ENCODE data around the gene WNT8B. TPM values are rescaled to one million over a fixed set of nuclear protein-coding genes. Genes with fewer than 3 reads are reported as not detected.

The WNT8B gene
- total RNA-seq, 5 donors from 2014 or later (not counting 1 experiment from before 2014, with no cell fraction given) = 0.20 to 0.23 TPM; not detected in 3

DNA sequence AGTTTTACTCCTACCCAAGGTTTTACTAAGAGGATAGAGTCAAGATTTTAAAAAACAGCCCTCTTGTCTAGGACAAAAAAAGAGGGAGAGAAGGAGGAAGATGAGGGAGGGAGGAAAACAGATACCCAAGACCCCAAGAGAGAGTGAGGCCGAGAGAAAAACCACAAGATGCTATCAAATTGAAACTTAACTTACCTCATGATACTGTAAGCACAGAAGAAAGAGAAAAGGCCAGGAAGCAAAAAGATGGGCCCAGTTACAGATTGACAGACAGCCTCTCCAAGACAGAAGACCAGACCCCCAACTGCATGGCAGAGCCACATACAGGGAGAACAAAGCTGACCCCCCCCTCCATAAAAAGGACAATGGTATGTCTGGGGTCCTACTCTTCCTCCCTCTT is 45.5 kb downstream of the WNT8B start:
- no peak overlapping the region for H3K4me3 ChIP-seq (ENCODE audit: control insufficient read depth in 1 of 2, extremely low read depth in 1 of 2, low read length in 1 of 2)
- peaks cover 3 to 34% of the 10 kb centered on the region in 2 donors for H3K36me3 ChIP-seq (ENCODE audit: control insufficient read depth in 2 of 2, extremely low read depth in 1 of 2, insufficient read depth in 1 of 2, low read length in 1 of 2)
- DNase-seq = no peak
- Mint-ChIP-seq H3K9me3 (no peaks in the 10 kb centered on the region), H3K27ac (peak overlapping the region; percentile 89 to 90), H3K36me3 (peaks cover 40% of the 10 kb centered on the region), H3K4me1 (peaks cover 66 to 73% (median 71%) of the 10 kb centered on the region in 3 donors), H3K27me3 (no peaks in the 10 kb centered on the region), H3K4me3 (peak overlapping the region in 2 of 3 donors; percentile 1 to 70)
- ATAC-seq (replicated peaks in 1 of 4) = no peak
- peak overlapping the region; percentile 66 for H3K27ac ChIP-seq (ENCODE audit: low read length)
- POLR2A ChIA-PET = interaction anchor here in 1 of 2 donors (1.3 kb wide), 1 partner anchor 10 kb away, joined by 3 read pairs; no protein-coding TSS in a partner anchor
- no CpG with 5 or more reads among the region's 1 CpG for WGBS (ENCODE audit: insufficient coverage)
- CTCF ChIA-PET = interaction anchor here (0.6 to 4.2 kb wide), 32 partner anchors 9 to 663 kb away, joined by 3 to 61 read pairs (median 5); partner anchors contain the start of genes HIF1AN (in 1 of the 2), NDUFB8 (in 1 of the 2) and SCD (in 1 of the 2)
- peaks cover 36 to 50% of the 10 kb centered on the region in 2 experiments for H3K4me1 ChIP-seq (ENCODE audit: control insufficient read depth in 1 of 2, extremely low read depth in 1 of 2, insufficient read depth in 2 of 2, low read length in 2 of 2)
- H3K27me3 ChIP-seq (replicated peaks in 1 of 2; ENCODE audit: control insufficient read depth in 2 of 2, extremely low read depth in 1 of 2, insufficient read depth in 2 of 2, low read length in 1 of 2) = no peaks in the 10 kb centered on the region
- no peaks in the 10 kb centered on the region for H3K9me3 ChIP-seq

DNA sequence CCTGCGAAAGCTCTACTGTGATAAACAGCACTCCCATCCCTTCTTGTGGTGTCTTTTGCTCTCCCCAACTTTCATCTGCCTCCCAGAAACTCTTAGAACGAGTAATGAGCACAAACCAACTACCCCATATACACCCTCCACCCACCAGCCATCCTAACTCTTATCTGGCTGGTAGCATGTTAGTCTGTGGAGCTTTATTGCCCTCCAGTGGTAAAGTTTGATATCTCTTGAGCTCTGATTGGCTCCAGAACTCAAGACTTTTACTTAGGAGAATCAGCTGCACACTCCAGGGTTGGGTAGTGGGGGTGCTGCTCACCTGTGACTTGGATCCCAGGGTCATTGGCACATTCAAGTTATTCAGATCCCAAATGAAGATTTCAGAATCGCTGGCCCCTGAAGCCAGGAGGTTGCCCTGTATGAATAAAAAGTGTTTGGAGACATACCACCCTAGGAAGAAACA is 45.9 kb downstream of the WNT8B start:
- ATAC-seq (replicated peaks in 1 of 4) (peak; percentile 53 to 68 (median 61)), DNase-seq (peak in 25 of 35 experiments; percentile 5 to 84 (median 33))
- Mint-ChIP-seq H3K27me3 (no peaks in the 10 kb centered on the region), H3K27ac (peak overlapping the region; percentile 89 to 90), H3K4me3 (peak overlapping the region; percentile 25 to 70 (median 37)), H3K36me3 (peaks cover 39% of the 10 kb centered on the region), H3K4me1 (peaks cover 66 to 73% (median 71%) of the 10 kb centered on the region in 3 donors), H3K9me3 (no peaks in the 10 kb centered on the region)
- Histone ChIP-seq H3K4me1 (ENCODE audit: control insufficient read depth in 1 of 2, extremely low read depth in 1 of 2, insufficient read depth in 2 of 2, low read length in 2 of 2) (peaks cover 36 to 50% of the 10 kb centered on the region in 2 experiments), H3K4me3 (ENCODE audit: control insufficient read depth in 1 of 2, extremely low read depth in 1 of 2, low read length in 1 of 2) (no peak overlapping the region), H3K36me3 (ENCODE audit: control insufficient read depth in 2 of 2, extremely low read depth in 1 of 2, insufficient read depth in 1 of 2, low read length in 1 of 2) (peaks cover 3 to 34% of the 10 kb centered on the region in 2 donors), H3K9me3 (no peaks in the 10 kb centered on the region), H3K27me3 (replicated peaks in 1 of 2; ENCODE audit: control insufficient read depth in 2 of 2, extremely low read depth in 1 of 2, insufficient read depth in 2 of 2, low read length in 1 of 2) (no peaks in the 10 kb centered on the region), H3K27ac (ENCODE audit: low read length) (peak overlapping the region; percentile 66)
- ChIA-PET POLR2A (interaction anchor here in 1 of 2 donors (0.6 to 1.3 kb wide), 3 partner anchors 10 to 115 kb away, joined by 3 to 4 read pairs (median 3); no protein-coding TSS in a partner anchor), CTCF (interaction anchor here (0.6 to 4.2 kb wide), 42 partner anchors 9 to 663 kb away, joined by 3 to 61 read pairs (median 4); partner anchors contain the start of genes HIF1AN (in 1 of the 2), NDUFB8 (in 1 of the 2) and SCD (in 1 of the 2))
- 86% methylated on average over 1 of the region's 3 CpGs for WGBS (ENCODE audit: insufficient coverage)

- H3K9me3 ChIP-seq = no peaks in the 10 kb centered on the region
- H3K27me3 ChIP-seq (replicated peaks in 1 of 2; ENCODE audit: control insufficient read depth in 2 of 2, extremely low read depth in 1 of 2, insufficient read depth in 2 of 2, low read length in 1 of 2) = no peaks in the 10 kb centered on the region
- peaks cover under 1 to 29% of the 10 kb centered on the region in 2 donors for H3K36me3 ChIP-seq (ENCODE audit: control insufficient read depth in 2 of 2, extremely low read depth in 1 of 2, insufficient read depth in 1 of 2, low read length in 1 of 2)
- Mint-ChIP-seq H3K4me3 (peak overlapping the region; percentile 25 to 70 (median 37)), H3K27me3 (no peaks in the 10 kb centered on the region), H3K9me3 (no peaks in the 10 kb centered on the region), H3K36me3 (peaks cover 33% of the 10 kb centered on the region), H3K27ac (peak overlapping the region; percentile 89 to 90), H3K4me1 (peaks cover 66 to 73% (median 71%) of the 10 kb centered on the region in 3 donors)
- ATAC-seq (replicated peaks in 1 of 4) = peak; percentile 13 to 49 (median 42)
- H3K4me1 ChIP-seq (ENCODE audit: control insufficient read depth in 1 of 2, extremely low read depth in 1 of 2, insufficient read depth in 2 of 2, low read length in 2 of 2) = peaks cover 36 to 50% of the 10 kb centered on the region in 2 experiments
- H3K4me3 ChIP-seq (ENCODE audit: control insufficient read depth in 1 of 2, extremely low read depth in 1 of 2, low read length in 1 of 2) = no peak overlapping the region
- ChIA-PET POLR2A (interaction anchor here in 1 of 2 donors (0.6 to 1.3 kb wide), 3 partner anchors 9 to 115 kb away, joined by 3 to 4 read pairs (median 3); no protein-coding TSS in a partner anchor), CTCF (interaction anchor here (0.5 to 4.2 kb wide), 44 partner anchors 9 to 664 kb away, joined by 3 to 61 read pairs (median 4); partner anchors contain the start of genes HIF1AN (in 1 of the 2), NDUFB8 (in 1 of the 2) and SCD (in 1 of the 2))
- peak in 22 of 35 experiments; percentile 4 to 46 (median 27) for DNase-seq
- H3K27ac ChIP-seq (ENCODE audit: low read length) = peak overlapping the region; percentile 66
- WGBS (ENCODE audit: insufficient coverage) = 0% methylated on average over 6 of the region's 8 CpGs
These were observed 46.5 kb downstream of the WNT8B start for GRCh38 chr10:100509241-100509840.

GRCh38 chr10:100510533-100511308 is 47.9 kb downstream of the WNT8B start:
- 0% methylated on average over 5 of the region's 7 CpGs for WGBS (ENCODE audit: insufficient coverage)
- POLR2A ChIA-PET = interaction anchor here (0.6 to 1.4 kb wide), 7 partner anchors 12 to 522 kb away, joined by 3 to 4 read pairs (median 3); partner anchors contain the start of gene HIF1AN (in 1 of the 2)
- Histone ChIP-seq H3K27ac (ENCODE audit: low read length) (peak overlapping the region; percentile 66), H3K4me3 (ENCODE audit: control insufficient read depth in 1 of 2, extremely low read depth in 1 of 2, low read length in 1 of 2) (peak overlapping the region in 1 of 2 donors; percentile 35), H3K9me3 (no peaks in the 10 kb centered on the region), H3K27me3 (replicated peaks in 1 of 2; ENCODE audit: control insufficient read depth in 2 of 2, extremely low read depth in 1 of 2, insufficient read depth in 2 of 2, low read length in 1 of 2) (no peaks in the 10 kb centered on the region), H3K36me3 (ENCODE audit: control insufficient read depth in 2 of 2, extremely low read depth in 1 of 2, insufficient read depth in 1 of 2, low read length in 1 of 2) (peaks cover 0 to 16% of the 10 kb centered on the region in 2 donors), H3K4me1 (ENCODE audit: control insufficient read depth in 1 of 2, extremely low read depth in 1 of 2, insufficient read depth in 2 of 2, low read length in 2 of 2) (peaks cover 36 to 50% of the 10 kb centered on the region in 2 experiments)
- H3K27me3 Mint-ChIP-seq = no peaks in the 10 kb centered on the region
- H3K4me1 Mint-ChIP-seq = peaks cover 66 to 73% (median 71%) of the 10 kb centered on the region in 3 donors
- peak; percentile 85 to 91 (median 88) for ATAC-seq (replicated peaks in 1 of 4)
- H3K36me3 Mint-ChIP-seq = peaks cover 24% of the 10 kb centered on the region
- peak; percentile 28 to 86 (median 65) for DNase-seq
- H3K27ac Mint-ChIP-seq = peak overlapping the region; percentile 89 to 90
- CTCF ChIA-PET = interaction anchor here (0.6 to 4.2 kb wide), 18 partner anchors 8 to 174 kb away, joined by 3 to 61 read pairs (median 5); partner anchors contain the start of gene HIF1AN (in 1 of the 2)
- H3K9me3 Mint-ChIP-seq = no peaks in the 10 kb centered on the region
- peak overlapping the region; percentile 14 to 70 (median 31) for H3K4me3 Mint-ChIP-seq

GRCh38 chr10:100515612-100516011 is 52.8 kb downstream of the WNT8B start:
- Mint-ChIP-seq H3K9me3 (no peaks in the 10 kb centered on the region), H3K4me3 (no peak overlapping the region), H3K27me3 (no peaks in the 10 kb centered on the region), H3K36me3 (peaks cover 22% of the 10 kb centered on the region), H3K4me1 (peaks cover 35 to 39% (median 36%) of the 10 kb centered on the region in 3 donors), H3K27ac (no peak overlapping the region)
- ChIA-PET POLR2A (no interaction called here), CTCF (no interaction called here)
- H3K9me3 ChIP-seq = no peaks in the 10 kb centered on the region
- no peak overlapping the region for H3K27ac ChIP-seq (ENCODE audit: low read length)
- WGBS (ENCODE audit: insufficient coverage) = 84% methylated on average over 2 of the region's 3 CpGs
- H3K36me3 ChIP-seq (ENCODE audit: control insufficient read depth in 2 of 2, extremely low read depth in 1 of 2, insufficient read depth in 1 of 2, low read length in 1 of 2) = no peaks in the 10 kb centered on the region
- H3K4me3 ChIP-seq (ENCODE audit: control insufficient read depth in 1 of 2, extremely low read depth in 1 of 2, low read length in 1 of 2) = no peak overlapping the region
- DNase-seq (no peak), ATAC-seq (replicated peaks in 1 of 4) (no peak)
- H3K4me1 ChIP-seq (ENCODE audit: control insufficient read depth in 1 of 2, extremely low read depth in 1 of 2, insufficient read depth in 2 of 2, low read length in 2 of 2) = peaks cover 21 to 27% of the 10 kb centered on the region in 2 experiments
- no peaks in the 10 kb centered on the region for H3K27me3 ChIP-seq (replicated peaks in 1 of 2; ENCODE audit: control insufficient read depth in 2 of 2, extremely low read depth in 1 of 2, insufficient read depth in 2 of 2, low read length in 1 of 2)

All from T-cell (primary cell).